ENCODE measurements around the gene SMYD3.

The SMYD3 gene

DNA sequence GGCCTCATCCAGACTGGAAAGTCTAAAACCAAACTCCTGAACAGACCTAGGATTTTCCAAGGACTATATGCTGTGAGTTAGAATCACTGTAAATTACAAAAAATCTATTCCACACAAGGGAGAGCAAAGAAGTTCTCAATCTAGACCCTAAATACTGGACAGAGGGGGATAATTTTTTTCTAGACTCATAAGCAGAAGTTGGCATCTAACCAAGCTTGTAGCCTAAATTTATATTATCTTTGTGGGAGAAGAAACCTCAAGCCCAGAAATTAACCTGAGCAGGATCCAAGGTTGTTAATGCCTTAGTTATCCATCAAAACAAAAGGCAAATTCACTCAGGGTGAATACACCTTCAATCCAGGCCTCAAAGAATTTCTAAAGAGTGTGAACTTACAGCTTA is 290.2 kb downstream of the SMYD3 start:
- H3K27me3 ChIP-seq (replicated peaks; ENCODE audit: control insufficient read depth, insufficient read depth, low read length), result no peaks in the 10 kb centered on the region
- TF ChIP-seq, protein P1, sequence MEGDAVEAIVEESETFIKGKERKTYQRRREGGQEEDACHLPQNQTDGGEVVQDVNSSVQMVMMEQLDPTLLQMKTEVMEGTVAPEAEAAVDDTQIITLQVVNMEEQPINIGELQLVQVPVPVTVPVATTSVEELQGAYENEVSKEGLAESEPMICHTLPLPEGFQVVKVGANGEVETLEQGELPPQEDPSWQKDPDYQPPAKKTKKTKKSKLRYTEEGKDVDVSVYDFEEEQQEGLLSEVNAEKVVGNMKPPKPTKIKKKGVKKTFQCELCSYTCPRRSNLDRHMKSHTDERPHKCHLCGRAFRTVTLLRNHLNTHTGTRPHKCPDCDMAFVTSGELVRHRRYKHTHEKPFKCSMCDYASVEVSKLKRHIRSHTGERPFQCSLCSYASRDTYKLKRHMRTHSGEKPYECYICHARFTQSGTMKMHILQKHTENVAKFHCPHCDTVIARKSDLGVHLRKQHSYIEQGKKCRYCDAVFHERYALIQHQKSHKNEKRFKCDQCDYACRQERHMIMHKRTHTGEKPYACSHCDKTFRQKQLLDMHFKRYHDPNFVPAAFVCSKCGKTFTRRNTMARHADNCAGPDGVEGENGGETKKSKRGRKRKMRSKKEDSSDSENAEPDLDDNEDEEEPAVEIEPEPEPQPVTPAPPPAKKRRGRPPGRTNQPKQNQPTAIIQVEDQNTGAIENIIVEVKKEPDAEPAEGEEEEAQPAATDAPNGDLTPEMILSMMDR (IDR thresholded peaks at IDR 0.05; ENCODE audit: insufficient read depth, low read length, poor library complexity, severe bottlenecking), result no peak

DNA sequence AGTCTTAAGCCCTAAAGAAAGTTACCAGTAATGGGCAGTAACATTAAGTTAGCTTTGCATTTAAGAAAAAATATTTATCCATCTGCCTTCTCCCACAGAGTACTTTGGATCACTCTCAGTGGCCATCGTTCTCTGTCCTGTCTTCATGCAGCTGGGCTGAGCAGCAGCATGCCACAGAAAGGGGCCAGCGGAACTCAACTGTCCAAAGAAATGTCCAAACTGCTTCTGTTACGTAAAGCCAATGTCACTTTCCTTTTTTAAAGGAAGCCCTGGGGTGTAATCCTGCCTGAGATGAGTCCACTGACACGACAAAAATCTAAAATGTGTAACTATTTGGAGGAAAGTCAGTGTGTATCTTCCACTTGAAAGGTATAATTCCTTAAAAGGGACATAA is 291.6 kb downstream of the SMYD3 start:
- TF ChIP-seq, protein P1 (IDR thresholded peaks at IDR 0.05; ENCODE audit: insufficient read depth, low read length, poor library complexity, severe bottlenecking), result no peak
- no peak for DNase-seq (ENCODE audit: extremely low read depth, insufficient read length)
- no peak overlapping the region for H3K4me3 ChIP-seq (replicated peaks; ENCODE audit: low read depth, low read length)
- H3K27me3 ChIP-seq (replicated peaks; ENCODE audit: control insufficient read depth, insufficient read depth, low read length), result no peaks in the 10 kb centered on the region
- no peaks in the 10 kb centered on the region for H3K36me3 ChIP-seq (ENCODE audit: control insufficient read depth, insufficient read depth, low read length)

More for the DNA sequence above, 290.2 kb downstream of the SMYD3 start:
- H3K4me3 ChIP-seq (replicated peaks; ENCODE audit: low read depth, low read length), result no peak overlapping the region
- no peaks in the 10 kb centered on the region for H3K36me3 ChIP-seq (ENCODE audit: control insufficient read depth, insufficient read depth, low read length)
- no peak for DNase-seq (ENCODE audit: extremely low read depth, insufficient read length)

DNA sequence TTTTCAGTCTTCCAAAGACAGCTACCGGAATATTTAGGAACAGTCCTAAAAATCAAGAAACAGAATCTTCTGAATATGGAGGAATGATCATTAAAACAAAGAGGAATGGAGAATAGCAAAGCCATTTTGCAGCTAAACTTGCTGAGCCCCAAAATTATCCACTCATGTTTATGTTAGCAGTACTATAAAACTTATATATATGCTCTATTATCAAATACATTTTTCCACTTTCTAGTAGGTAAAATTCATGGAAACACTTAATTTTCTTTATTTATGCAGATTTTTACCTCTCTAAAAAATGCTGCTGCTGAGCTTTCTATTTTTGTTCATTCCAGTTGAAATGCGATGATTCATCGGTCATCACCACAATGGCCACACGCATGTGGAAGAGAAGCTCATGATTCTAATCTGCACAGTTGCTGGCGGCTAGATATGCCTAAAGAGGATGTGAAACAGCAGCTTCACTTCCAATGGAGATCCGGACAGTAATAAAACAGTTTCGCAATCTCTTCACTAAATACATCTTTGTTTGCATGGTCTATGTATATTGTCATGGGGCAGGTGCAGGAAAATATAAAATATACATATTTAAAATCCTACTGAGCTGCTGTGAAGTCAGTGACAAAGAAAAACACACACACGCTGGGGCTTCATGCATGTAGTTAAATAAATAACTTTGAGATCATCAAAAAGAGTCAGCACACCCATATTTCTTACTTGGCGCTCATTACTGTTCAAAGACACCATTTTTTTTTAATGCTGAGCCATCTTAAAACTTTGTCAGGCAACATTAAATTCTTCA is 292.2 kb downstream of the SMYD3 start:
- Histone ChIP-seq H3K27me3 (replicated peaks; ENCODE audit: control insufficient read depth, insufficient read depth, low read length) (no peaks in the 10 kb centered on the region), H3K36me3 (ENCODE audit: control insufficient read depth, insufficient read depth, low read length) (no peaks in the 10 kb centered on the region), H3K4me3 (replicated peaks; ENCODE audit: low read depth, low read length) (no peak overlapping the region)
- no peak for DNase-seq (ENCODE audit: extremely low read depth, insufficient read length)
- TF ChIP-seq, protein P1 (IDR thresholded peaks at IDR 0.05; ENCODE audit: insufficient read depth, low read length, poor library complexity, severe bottlenecking), result no peak

DNA sequence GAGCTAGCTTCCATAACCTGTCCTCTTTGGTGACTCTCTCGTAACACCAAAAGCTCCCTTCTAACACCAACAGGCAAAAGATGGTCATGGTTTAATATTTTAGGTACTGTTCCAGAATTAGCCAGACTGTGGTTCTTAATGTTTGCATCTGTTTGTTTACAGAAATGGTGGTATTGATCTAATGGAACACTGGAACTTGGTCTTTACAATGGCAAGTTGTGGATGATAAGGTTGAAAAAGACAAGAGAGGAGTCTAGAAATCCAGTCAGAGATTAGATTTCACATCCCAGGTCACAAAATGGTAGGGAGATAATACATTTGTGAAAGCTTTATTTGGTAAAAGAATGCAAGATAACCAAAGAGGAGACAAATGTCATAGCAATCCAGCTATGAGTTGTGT is 293.1 kb downstream of the SMYD3 start:
- TF ChIP-seq, protein P1 (IDR thresholded peaks at IDR 0.05; ENCODE audit: insufficient read depth, low read length, poor library complexity, severe bottlenecking), result no peak
- no peak overlapping the region for H3K4me3 ChIP-seq (replicated peaks; ENCODE audit: low read depth, low read length)
- H3K36me3 ChIP-seq (ENCODE audit: control insufficient read depth, insufficient read depth, low read length), result no peaks in the 10 kb centered on the region
- H3K27me3 ChIP-seq (replicated peaks; ENCODE audit: control insufficient read depth, insufficient read depth, low read length), result no peaks in the 10 kb centered on the region
- DNase-seq (ENCODE audit: extremely low read depth, insufficient read length), result no peak

DNA sequence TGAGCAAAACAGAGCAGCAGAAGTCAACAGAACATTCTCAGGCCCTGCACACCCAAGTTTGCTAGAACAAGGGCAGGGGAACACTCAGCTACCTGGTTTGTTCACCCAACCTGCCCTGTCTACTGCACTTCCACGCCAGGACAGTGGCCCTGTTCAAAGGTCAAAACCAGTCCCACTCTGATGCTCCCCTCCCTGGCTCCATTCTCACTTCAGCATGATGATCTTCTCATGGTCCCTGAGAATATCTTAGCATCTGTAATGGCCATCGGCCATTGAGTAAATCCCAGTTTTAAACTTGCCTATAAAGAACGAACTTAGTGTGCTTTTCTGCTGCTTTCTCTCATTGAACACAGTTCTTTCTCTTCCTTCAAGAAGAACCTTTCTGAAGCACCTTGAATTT is 293.6 kb downstream of the SMYD3 start:
- Histone ChIP-seq H3K27me3 (replicated peaks; ENCODE audit: control insufficient read depth, insufficient read depth, low read length) (no peaks in the 10 kb centered on the region), H3K36me3 (ENCODE audit: control insufficient read depth, insufficient read depth, low read length) (no peaks in the 10 kb centered on the region), H3K4me3 (replicated peaks; ENCODE audit: low read depth, low read length) (no peak overlapping the region)
- no peak for DNase-seq (ENCODE audit: extremely low read depth, insufficient read length)
- TF ChIP-seq, protein P1 (IDR thresholded peaks at IDR 0.05; ENCODE audit: insufficient read depth, low read length, poor library complexity, severe bottlenecking), result no peak

All from GM06990 (cell line).